K562 (cell line): ENCODE measurements around the gene FNDC11. TPM values are rescaled to one million over a fixed set of nuclear protein-coding genes. Genes with fewer than 3 reads are reported as not detected.
A peak's percentile ranks its signal among the peaks of the same experiment; 100 is the strongest.

ENCODE experiments used
- ATAC-seq: fragments of 200-7000 bp; cut with Tn5 transposase; 3 replicates; pipeline ENCODE4 v1.9.1; 2020; ENCODE audit warnings: moderate library complexity
- BruUV-seq: library from RNA; stranded (reverse); fragments of 400-500 nt; replicated peaks from 2 replicates; lab custom pipeline; 2021; lab: Mats Ljungman, UMichigan
- CTCF ChIA-PET: fragments of 300-600 bp; formaldehyde crosslinking; extraction: SDS; loops from one replicate; lab custom pipeline; 2021; ENCODE audit warnings: low intra/inter-chr PET ratio; lab: Yijun Ruan, JAX
- POLR2A ChIA-PET: fragments of 300-600, 350-650 bp; sonication (Branson Sonifier 250); formaldehyde crosslinking; extraction: SDS; loops from one replicate; lab custom pipeline; 2021; ENCODE audit warnings: antibody characterized with exemption, inconsistent platforms; lab: Yijun Ruan, JAX
- DNase-seq, 4 experiments: peaks; one replicate each; pipeline versions ENCODE4 v3.0.0 to v3.0.0-alpha.2; 2011 to 2018; ENCODE audit warnings: low spot score in 3 of 4, mixed read lengths in 3 of 4; ENCODE audit errors: extremely low read depth in 1 of 4
- FAIRE-seq: peaks from 2 replicates; lab custom pipeline; 2011; peaks lifted over from hg19 to GRCh38; lab: Jason Lieb, UNC
- H2AFZ ChIP-seq: 2 replicates; pipeline ENCODE4 v1.6.0; 2011; ENCODE audit warnings: low read depth, low read length, control low read depth, inconsistent platforms
- H3K27ac ChIP-seq: fragments of 200-600 bp; 3 replicates; pipeline ENCODE4 v1.8.0; 2011; ENCODE audit warnings: low read depth, mild to moderate bottlenecking, control low read depth, inconsistent platforms, low read length, moderate library complexity, mixed read lengths; ENCODE audit errors: extremely low read depth
- H3K27me3 ChIP-seq, 2 experiments: fragments of 300-600 bp in 1 of 2; 2 replicates in 1 of 2; 3 replicates in 1 of 2; pipeline versions ENCODE4 v1.6.0 to v1.8.0; 2011; ENCODE audit warnings: inconsistent platforms in 2 of 2, low read length in 2 of 2, mild to moderate bottlenecking in 1 of 2, mixed read lengths in 1 of 2, moderate library complexity in 1 of 2; ENCODE audit not compliant: control insufficient read depth in 2 of 2, insufficient read depth in 2 of 2
- H3K36me3 ChIP-seq: fragments of 300-600 bp; 3 replicates; pipeline ENCODE4 v1.8.0; 2011; ENCODE audit warnings: mild to moderate bottlenecking, low read length, inconsistent platforms; ENCODE audit not compliant: control insufficient read depth, insufficient read depth
- H3K4me1 ChIP-seq, 2 experiments: fragments of 200-600 bp in 1 of 2; replicated peaks in 1 of 2; 2 replicates in 1 of 2; 3 replicates in 1 of 2; pipeline versions ENCODE4 v1.5.1 to v1.8.0; 2011; ENCODE audit warnings: inconsistent platforms in 2 of 2, low read length in 2 of 2, mild to moderate bottlenecking in 1 of 2, mixed read lengths in 1 of 2, moderate library complexity in 1 of 2; ENCODE audit not compliant: control insufficient read depth in 2 of 2, insufficient read depth in 2 of 2
- H3K4me2 ChIP-seq: 2 replicates; pipeline ENCODE4 v1.6.1; 2011; ENCODE audit warnings: low read length, control low read depth, inconsistent platforms, mixed read lengths; ENCODE audit not compliant: insufficient read depth
- H3K4me3 ChIP-seq: fragments of 200-600 bp; sonication (generic), shearing (Covaris generic); 2 replicates; pipeline ENCODE4 v1.5.1; 2016; ENCODE audit warnings: control low read depth, inconsistent platforms
- H3K79me2 ChIP-seq: fragments of 200-600 bp; 3 replicates; pipeline ENCODE4 v1.8.0; 2011; ENCODE audit warnings: low read length, inconsistent platforms; ENCODE audit not compliant: control insufficient read depth, insufficient read depth
- H3K9ac ChIP-seq, 2 experiments: 2 replicates each; pipeline versions ENCODE4 v1.6.0 to v1.6.1; 2011; ENCODE audit warnings: low read depth in 2 of 2, low read length in 2 of 2, control low read depth in 1 of 2, inconsistent platforms in 1 of 2, mild to moderate bottlenecking in 1 of 2, mixed read lengths in 1 of 2; ENCODE audit not compliant: insufficient read depth in 1 of 2
- H3K9me1 ChIP-seq: one replicate; pipeline ENCODE4 v1.6.0; 2011; ENCODE audit warnings: inconsistent platforms, mild to moderate bottlenecking, low read length, moderate library complexity; ENCODE audit not compliant: control insufficient read depth, insufficient read depth
- H3K9me3 ChIP-seq: replicated peaks from 2 replicates; pipeline ENCODE4 v1.5.1; 2011; ENCODE audit warnings: low read depth, low read length, inconsistent platforms; ENCODE audit not compliant: control insufficient read depth, insufficient read depth
- H4K20me1 ChIP-seq: replicated peaks from 2 replicates; pipeline ENCODE4 v1.6.1; 2011; ENCODE audit warnings: low read length, inconsistent platforms, mixed read lengths; ENCODE audit not compliant: control insufficient read depth, insufficient read depth
- BHLHE40 ChIP-seq: IDR thresholded peaks from 2 replicates; pipeline ENCODE4 v1.6.1; 2011; ENCODE audit warnings: low read length, improper control_type of control experiment
- CSDE1 ChIP-seq, 2 experiments: fragments of 450-650 bp; IDR thresholded peaks; 2 replicates each; pipeline ENCODE4 v1.6.1; 2016; ENCODE audit warnings: mild to moderate bottlenecking in 1 of 2
- FOSL1 ChIP-seq: fragments of 200-800 bp; sonication (Bioruptor generic); conservative IDR thresholded peaks from 2 replicates; pipeline ENCODE4 v1.6.1; 2016; ENCODE audit warnings: missing genetic modification characterization, missing compliant biosample characterization
- FOXP1 ChIP-seq: sonication (generic); formaldehyde crosslinking; IDR thresholded peaks from 2 replicates; pipeline ENCODE4 v1.8.0; 2022; ENCODE audit warnings: mild to moderate bottlenecking, missing genetic modification reagents
- HNRNPL ChIP-seq: fragments of 200-400 bp; formaldehyde crosslinking; IDR thresholded peaks from 2 replicates; pipeline ENCODE4 v1.6.1; 2017; ENCODE audit warnings: low read depth, mild to moderate bottlenecking, low read length
- OTX1 ChIP-seq: fragments of 450-650 bp; formaldehyde crosslinking; IDR thresholded peaks from 2 replicates; pipeline ENCODE4 v1.4.0; 2022; ENCODE audit warnings: mild to moderate bottlenecking
- PRPF4 ChIP-seq: fragments of 200-400 bp; formaldehyde crosslinking; IDR thresholded peaks from one replicate; pipeline ENCODE4 v1.6.1; 2017; ENCODE audit warnings: low read length, low read depth, mild to moderate bottlenecking; ENCODE audit not compliant: insufficient read depth, poor library complexity, severe bottlenecking
- RAD21 ChIP-seq, 2 experiments: fragments of 250-450 bp in 1 of 2; fragments of 450-650 bp in 1 of 2; sonication (Bioruptor Pico) in 1 of 2; formaldehyde crosslinking in 1 of 2; IDR thresholded peaks in 1 of 2; conservative IDR thresholded peaks in 1 of 2; 2 replicates each; pipeline versions ENCODE4 v1.4.0 to v1.8.0; 2020 to 2022; ENCODE audit warnings: mild to moderate bottlenecking in 2 of 2, moderate library complexity in 1 of 2
- SRF ChIP-seq, 2 experiments: fragments of 250-450, 450-650 bp in 1 of 2; sonication (Bioruptor Pico) in 1 of 2; sonication (generic) in 1 of 2; formaldehyde crosslinking; IDR thresholded peaks; 2 replicates each; pipeline versions ENCODE4 v1.5.0 to v1.5.1; 2020 to 2022; ENCODE audit warnings: mild to moderate bottlenecking in 1 of 2, missing genetic modification reagents in 1 of 2
- TAF9B ChIP-seq: fragments of 450-650 bp; IDR thresholded peaks from 2 replicates; pipeline ENCODE4 v1.6.1; 2018; ENCODE audit warnings: mild to moderate bottlenecking; ENCODE audit not compliant: partially characterized antibody
- TARDBP ChIP-seq: fragments of 450-650 bp; IDR thresholded peaks from 2 replicates; pipeline ENCODE4 v1.6.1; 2016
- XRCC5 ChIP-seq: fragments of 200-400 bp; formaldehyde crosslinking; IDR thresholded peaks from 2 replicates; pipeline ENCODE4 v1.6.1; 2017; ENCODE audit warnings: low read depth, mild to moderate bottlenecking, low read length
- ZBTB33 ChIP-seq: sonication (generic); formaldehyde crosslinking; IDR thresholded peaks from 2 replicates; pipeline ENCODE4 v1.8.1; 2023; ENCODE audit warnings: mild to moderate bottlenecking, missing genetic modification reagents
- ZFP36 ChIP-seq: fragments of 150-350 bp; IDR thresholded peaks from 2 replicates; pipeline ENCODE4 v1.6.1; 2018; ENCODE audit warnings: low read length, low read depth; ENCODE audit not compliant: partially characterized antibody
- ZNF561 ChIP-seq: fragments of 450-650 bp; formaldehyde crosslinking; conservative IDR thresholded peaks from 2 replicates; pipeline ENCODE4 v1.4.0; 2020; ENCODE audit warnings: mild to moderate bottlenecking, moderate library complexity
- ZNF76 ChIP-seq: fragments of 250-450 bp; sonication (Bioruptor Pico); IDR thresholded peaks from 2 replicates; pipeline ENCODE4 v1.4.0; 2020; ENCODE audit warnings: mild to moderate bottlenecking, moderate library complexity, borderline replicate concordance
- WGBS: fragments of 100-300 bp; shearing (Covaris generic); methylation state at CpG from one replicate; pipeline ENCODE4 v1.1.6; 2016; ENCODE audit warnings: low coverage, mixed read lengths; ENCODE audit not compliant: insufficient coverage; ENCODE audit errors: missing lambda C conversion rate; 5-methylcytosine and 5-hydroxymethylcytosine counted together
- in situ Hi-C: fragments of 300-500 bp; cut with MboI; formaldehyde crosslinking; loops from 4 replicates; pipeline ENCODE4 v1.15.0; 2018; ENCODE audit warnings: inconsistent platforms, mixed read lengths
- intact Hi-C: fragments of 100-400 bp; cut with micrococcal nuclease; formaldehyde crosslinking; loops from 2 replicates; pipeline ENCODE4 v1.14.2; 2022
- polyA plus RNA-seq, 8 experiments: library from polyadenylated mRNA; depleted of rRNA in 4 of 8; stranded (reverse) in 5 of 8; unstranded in 3 of 8; fragments of >200 nt; fragmentation: Nextera tagmentation in 2 of 8; fragmentation: Illumina TruSeq in 1 of 8; extraction: Ambion mirVana in 2 of 8; extraction: Trizol in 1 of 8; gene quantifications; 2 replicates each; pipeline versions ENCODE4 v1.2.1 to v1.2.3, GENCODE V29; 2011 to 2014; ENCODE audit warnings: inconsistent platforms in 1 of 8, missing spikeins in 1 of 8
- total RNA-seq, 7 experiments: library from RNA; depleted of rRNA in 6 of 7; stranded (reverse); fragments of >200 nt in 6 of 7; fragmentation: Illumina TruSeq in 2 of 7; extraction: Trizol in 2 of 7; gene quantifications; 2 replicates each; pipeline versions ENCODE4 v1.2.1 to v1.2.3, GENCODE V29; 2011 to 2021; ENCODE audit warnings: low replicate concordance in 1 of 7
- TF ChIP-seq, protein P1 (sequence below): sonication (generic); formaldehyde crosslinking; IDR thresholded peaks from 2 replicates; pipeline ENCODE4 v1.9.0; 2022; ENCODE audit warnings: mild to moderate bottlenecking, missing genetic modification reagents

The FNDC11 gene
- total and polyA plus RNA-seq, 9 of the 15 experiments (the other 6 are each of a cell fraction or from before 2014, with no cell fraction given): 0.08 to 2.3 (median 0.64) TPM; not detected in 2

GRCh38 chr20:63537525-63538203 lies 16.3 kb upstream of the FNDC11 start:
- POLR2A ChIA-PET: interaction anchor here (0.6 to 1.3 kb wide), 7 partner anchors 9 to 414 kb away, joined by 3 to 5 read pairs (median 3); partner anchors contain the start of gene DNAJC5
- Histone ChIP-seq H3K4me2 (peak overlapping the region; percentile 53), H3K27ac (no peak overlapping the region), H3K4me1 (peaks cover 6 to 90% of the 10 kb centered on the region in 2 experiments; a peak in 4 of 5 replicates), H2AFZ (peak overlapping the region; percentile 92), H3K9me1 (no peaks in the 10 kb centered on the region), H3K9ac (peak overlapping the region; percentile 28 to 86; a peak in 3 of 4 replicates), H4K20me1 (peaks cover 3% of the 10 kb centered on the region), H3K9me3 (no peaks in the 10 kb centered on the region), H3K27me3 (peaks cover 0 to 26% of the 10 kb centered on the region in 2 experiments; a peak in 2 of 5 replicates), H3K79me2 (no peaks in the 10 kb centered on the region), H3K4me3 (no peak overlapping the region), H3K36me3 (no peaks in the 10 kb centered on the region)
- CTCF ChIA-PET: interaction anchor here (0.7 to 3.4 kb wide), 6 partner anchors 169 to 513 kb away, joined by 3 to 25 read pairs (median 4); no protein-coding TSS in a partner anchor
- DNase-seq (peak; percentile 90 to 94 (median 92)), ATAC-seq (peak; percentile 95), FAIRE-seq (no peak)
- intact Hi-C loops: loop anchor here (2.0 to 10.0 kb wide), 4 partner anchors 117 to 500 kb away; partner anchors contain the start of genes ARFRP1, C20orf204, RTEL1 and STMN3
- in situ Hi-C loops: no loop called here
- no TSS peak for BruUV-seq
- WGBS: 13% methylated on average over 22 of the region's 34 CpGs
- 0 out of 2 replicates have a peak, but pooled peaks have one; percentile 8 for TF ChIP-seq ZNF76 (CRISPR knock-in tag)
- TF ChIP-seq, protein P1, sequence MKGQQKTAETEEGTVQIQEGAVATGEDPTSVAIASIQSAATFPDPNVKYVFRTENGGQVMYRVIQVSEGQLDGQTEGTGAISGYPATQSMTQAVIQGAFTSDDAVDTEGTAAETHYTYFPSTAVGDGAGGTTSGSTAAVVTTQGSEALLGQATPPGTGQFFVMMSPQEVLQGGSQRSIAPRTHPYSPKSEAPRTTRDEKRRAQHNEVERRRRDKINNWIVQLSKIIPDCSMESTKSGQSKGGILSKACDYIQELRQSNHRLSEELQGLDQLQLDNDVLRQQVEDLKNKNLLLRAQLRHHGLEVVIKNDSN (CRISPR knock-in tag): no peak
- peak; percentile 82 for TF ChIP-seq HNRNPL
- no peak for TF ChIP-seq OTX1 (CRISPR knock-in tag)
- 0 out of 2 replicates have a peak, but pooled peaks have one; percentile 43 for TF ChIP-seq XRCC5
- peak; percentile 46 for TF ChIP-seq BHLHE40
- 0 out of 2 replicates have a peak, but pooled peaks have one; percentile 32 for TF ChIP-seq TARDBP
- no peak for TF ChIP-seq PRPF4
- TF ChIP-seq CSDE1 (IDR thresholded peaks at IDR 0.05): no peak
- TF ChIP-seq ZNF561: no peak
- peak; percentile 74 for TF ChIP-seq ZBTB33 (CRISPR knock-in tag)
- TF ChIP-seq FOXP1 (CRISPR knock-in tag): 0 out of 2 replicates have a peak, but pooled peaks have one; percentile 40
- TF ChIP-seq RAD21 (CRISPR knock-in tag; conservative IDR thresholded peaks at IDR 0.05 in 1 of 2, IDR thresholded peaks at IDR 0.05 in 1 of 2): peak; percentile 94 to 97
- TF ChIP-seq SRF (CRISPR knock-in tag; IDR thresholded peaks at IDR 0.05): peak in 1 of 2 experiments; percentile 43; a peak in 1 of 4 replicates
- no peak for TF ChIP-seq FOSL1
- TF ChIP-seq TAF9B: no peak
- peak; percentile 86 for TF ChIP-seq ZFP36
